HG03066 (cell line): ENCODE results near the gene NPAS3.

Experiments
- ATAC-seq: cut with Tn5 transposase; IDR thresholded peaks from one replicate; pipeline ENCODE4 v1.9.1; 2021; ENCODE audit warnings: low read depth; ENCODE audit not compliant: unreplicated experiment

Gene NPAS3

DNA sequence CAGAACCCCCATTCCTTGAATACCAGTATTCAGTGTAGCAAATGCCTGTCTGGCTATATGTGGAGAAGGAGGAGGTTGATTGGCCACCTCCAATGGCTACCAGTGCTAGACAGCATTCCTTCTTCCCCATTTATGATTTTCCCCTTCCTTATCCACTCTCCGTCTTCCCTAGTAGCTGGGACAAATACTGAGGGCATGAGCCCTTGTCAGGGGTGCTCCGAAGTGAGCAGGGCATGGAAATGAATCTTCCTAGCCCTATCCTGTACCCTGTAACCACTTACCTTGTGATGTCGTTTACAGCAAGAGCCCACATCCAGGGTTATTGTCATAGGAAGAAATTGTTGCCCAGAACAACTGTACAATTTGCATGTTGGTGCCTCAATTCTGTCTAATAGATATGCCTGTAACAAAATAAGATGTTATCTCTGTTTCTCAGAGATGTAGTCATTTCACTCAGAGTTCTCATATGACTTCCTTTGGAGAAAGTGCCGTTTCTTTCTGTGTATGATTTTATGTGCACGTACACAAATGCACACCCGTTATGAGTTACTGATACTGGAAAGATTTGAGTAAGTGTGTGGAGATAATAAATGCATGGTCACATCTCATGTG is 588.5 kb downstream of the NPAS3 start:
- no peak for ATAC-seq

DNA sequence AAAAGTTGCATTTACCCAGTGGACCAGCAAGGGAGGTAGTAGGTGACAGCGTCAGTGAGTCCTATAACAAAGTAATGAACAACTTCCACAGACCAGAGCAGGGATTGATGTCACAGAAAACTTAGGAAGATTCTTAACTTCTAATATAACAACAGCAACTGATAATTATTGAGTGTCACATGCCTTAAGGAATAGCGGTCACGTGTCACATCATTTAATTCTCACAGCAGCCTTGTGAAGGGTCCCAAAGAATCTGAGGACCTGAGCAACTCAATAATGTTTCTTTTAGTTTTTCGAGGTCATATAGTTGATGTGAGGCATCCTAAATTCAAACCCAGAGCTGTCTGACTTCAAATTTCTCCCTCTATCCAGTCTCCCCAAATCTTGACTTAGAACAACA is 590.0 kb downstream of the NPAS3 start:
- ATAC-seq: no peak

DNA sequence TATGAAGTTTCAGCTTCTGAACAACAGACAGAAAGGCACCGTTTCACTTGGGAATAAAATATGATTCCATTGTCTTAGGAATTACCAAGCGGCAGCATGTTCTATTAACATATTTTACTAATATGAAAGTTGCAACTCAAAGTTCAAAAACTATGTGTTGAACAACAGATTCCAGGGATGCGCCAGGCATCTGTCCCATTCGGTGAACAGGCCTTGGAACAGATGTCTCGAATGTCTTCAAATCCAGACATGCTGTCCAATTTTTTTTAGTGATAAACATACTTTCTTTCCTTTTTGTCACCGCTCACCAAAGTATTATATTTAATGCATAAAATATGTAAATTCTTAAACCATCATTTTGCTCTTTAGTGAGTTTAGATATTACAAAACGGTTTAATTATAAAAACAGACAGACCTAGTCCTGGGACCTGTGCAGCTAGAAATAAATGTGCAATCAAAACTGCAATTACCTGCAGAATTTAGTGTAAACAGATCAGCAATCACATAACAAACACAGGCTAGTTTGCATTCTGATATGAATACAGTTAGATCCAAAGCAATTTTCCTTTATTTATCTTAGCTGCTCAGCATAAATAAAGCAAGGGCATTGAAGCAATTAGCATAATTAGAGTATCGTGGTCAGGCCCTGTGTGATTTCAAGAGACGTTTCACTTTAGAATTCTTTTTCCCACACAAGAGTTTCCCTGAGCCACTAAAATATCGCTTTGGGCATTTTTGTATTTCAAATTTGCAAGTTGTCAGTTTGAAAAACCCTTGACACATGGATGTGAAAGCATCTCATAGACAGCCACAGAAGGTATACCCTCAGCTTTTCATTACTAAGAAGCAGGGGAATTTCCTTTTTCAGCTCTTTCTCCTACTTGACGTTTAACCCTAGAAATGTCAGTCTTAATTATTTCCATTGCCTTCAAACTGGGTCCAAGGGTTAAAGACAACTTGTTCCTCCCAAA is 591.4 kb downstream of the NPAS3 start:
- no peak for ATAC-seq

DNA sequence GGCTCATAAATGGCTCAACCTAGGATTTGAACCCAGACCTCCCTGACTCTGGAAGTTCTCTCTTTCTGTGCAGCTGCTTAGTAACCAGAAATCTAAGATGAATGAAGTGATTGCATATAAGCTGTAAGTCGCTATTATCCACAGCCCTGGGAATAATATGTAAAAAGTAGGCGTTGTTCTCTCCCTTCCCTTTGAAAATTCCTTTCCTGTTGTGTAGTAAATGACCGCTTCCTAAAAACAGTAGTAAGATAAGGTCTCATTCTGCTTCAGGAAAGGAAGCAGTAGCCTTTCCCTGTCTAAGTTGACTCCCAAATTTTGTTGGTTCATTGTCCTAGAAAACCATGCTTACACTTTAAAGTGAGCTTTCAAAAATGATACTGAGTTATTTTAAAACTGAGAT is 593.9 kb downstream of the NPAS3 start:
- ATAC-seq: no peak

DNA sequence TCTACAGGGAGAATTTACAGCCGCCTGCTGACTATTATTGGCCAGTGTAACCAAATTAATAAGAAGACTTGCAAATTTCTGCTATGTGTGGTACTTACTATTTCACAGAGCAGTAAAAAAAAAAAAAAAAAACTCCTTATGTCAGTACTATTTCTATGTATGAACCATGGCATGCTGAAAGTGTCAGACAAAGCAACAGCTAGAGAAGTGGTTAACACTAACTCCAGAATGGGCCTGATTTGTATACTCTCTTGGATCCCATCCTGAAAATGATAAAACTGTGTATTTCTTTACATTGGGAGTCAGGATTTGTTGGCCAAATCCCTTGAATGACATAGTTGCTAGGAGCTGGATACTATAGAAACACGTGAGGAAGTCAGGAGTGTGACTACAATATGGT is 595.4 kb downstream of the NPAS3 start:
- ATAC-seq: no peak

DNA sequence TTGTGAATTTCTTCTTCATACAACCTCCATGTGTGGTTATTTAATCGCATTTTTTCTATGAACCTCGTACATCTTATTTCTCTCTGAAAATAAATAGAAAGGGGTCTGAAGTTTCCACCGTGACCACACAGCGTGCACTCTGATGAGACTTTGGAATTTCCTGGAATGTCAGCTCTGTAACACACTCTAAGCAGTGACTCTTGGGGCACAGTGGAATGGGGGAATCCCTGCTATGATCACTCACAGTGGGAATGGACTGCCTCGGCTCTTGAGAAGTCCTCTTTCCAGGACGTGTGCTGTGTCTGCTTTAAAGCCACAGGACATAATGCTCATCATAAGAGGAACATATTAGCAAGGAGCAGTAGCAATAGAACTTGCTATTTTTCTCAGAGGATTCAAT is 596.0 kb downstream of the NPAS3 start:
- ATAC-seq: no peak

DNA sequence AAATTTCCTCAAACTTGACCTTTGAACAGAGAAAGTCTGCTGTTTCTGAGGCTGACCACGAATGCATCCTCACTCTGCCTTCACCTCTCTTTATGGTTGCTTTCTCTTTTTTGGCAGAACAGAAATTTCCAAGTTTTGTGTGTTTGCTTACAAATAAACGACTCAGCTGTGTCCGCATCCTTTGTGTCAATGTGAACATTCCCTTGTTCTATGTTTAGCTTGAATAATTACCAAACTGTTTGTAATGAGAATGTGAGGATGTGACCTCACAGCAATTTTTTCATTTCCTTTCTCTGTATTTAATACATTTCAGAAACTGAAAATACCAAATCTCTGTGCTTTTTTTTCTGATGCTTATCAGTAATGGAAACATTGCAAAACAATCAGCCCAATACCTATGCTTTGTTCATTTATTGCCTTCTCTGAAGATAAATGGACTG is 601.3 kb downstream of the NPAS3 start:
- ATAC-seq: no peak

DNA sequence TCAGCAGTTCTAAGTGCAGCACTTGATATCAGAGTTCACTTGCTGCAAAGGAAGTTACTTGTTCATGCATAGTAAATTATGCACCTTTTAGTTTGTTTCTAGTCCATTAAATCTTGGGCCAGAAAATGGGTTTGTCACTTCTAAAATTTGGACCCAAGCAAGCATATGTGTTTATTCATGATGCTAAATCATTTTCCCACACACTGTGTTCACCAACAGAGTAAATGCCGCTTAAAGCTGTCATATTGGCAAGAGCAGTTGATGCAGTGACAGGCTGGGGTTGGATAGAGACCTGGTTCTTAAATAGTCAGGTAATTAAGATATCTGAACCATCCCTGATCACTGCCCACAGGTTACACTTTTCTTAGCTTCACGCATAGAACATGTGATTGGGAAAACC is 602.5 kb downstream of the NPAS3 start:
- ATAC-seq: no peak

DNA sequence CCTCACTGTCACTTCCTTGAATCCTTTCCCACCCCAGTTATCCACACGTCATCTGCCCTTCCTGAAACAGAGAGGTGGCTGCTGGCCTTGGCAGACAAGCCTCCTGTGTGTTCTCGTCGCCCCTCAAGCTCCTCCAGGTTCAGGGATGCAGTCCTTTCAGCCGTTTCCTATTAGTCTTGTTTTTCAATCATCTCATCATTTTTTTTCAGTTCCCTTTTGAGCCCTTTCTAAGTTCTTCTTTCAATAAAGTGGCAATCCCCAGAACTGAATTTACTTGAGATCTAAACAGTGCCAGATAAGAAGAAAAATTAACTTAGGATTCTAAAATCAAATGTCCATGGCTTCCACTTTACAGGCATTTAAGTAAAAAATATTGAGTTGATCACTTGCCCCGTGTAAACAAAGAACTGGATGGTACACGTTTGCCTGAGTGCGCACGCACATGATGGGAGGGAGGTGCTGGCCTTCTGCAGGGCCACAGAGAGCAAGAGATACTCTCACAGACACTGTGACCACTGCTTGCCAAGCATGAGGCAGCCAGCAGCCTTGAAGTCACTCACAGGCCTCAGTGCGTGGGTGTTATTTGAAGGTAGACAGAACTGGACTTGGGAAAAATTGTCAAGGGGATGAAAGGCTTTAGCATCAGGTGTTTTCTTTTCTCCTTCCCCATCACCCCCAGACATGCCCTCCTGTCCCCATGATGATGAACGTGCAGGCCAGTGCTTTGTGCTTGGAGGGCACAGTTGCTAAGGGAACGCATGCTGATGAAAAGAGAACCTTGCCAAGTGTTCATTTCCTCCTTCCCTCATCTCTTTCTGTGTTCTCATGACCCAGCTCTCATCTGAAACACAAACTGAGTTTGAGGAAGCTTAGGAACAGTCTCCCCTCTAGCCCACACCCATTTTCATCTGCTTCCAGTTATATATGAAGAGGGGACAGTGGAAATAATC is 603.9 kb downstream of the NPAS3 start:
- no peak for ATAC-seq

DNA sequence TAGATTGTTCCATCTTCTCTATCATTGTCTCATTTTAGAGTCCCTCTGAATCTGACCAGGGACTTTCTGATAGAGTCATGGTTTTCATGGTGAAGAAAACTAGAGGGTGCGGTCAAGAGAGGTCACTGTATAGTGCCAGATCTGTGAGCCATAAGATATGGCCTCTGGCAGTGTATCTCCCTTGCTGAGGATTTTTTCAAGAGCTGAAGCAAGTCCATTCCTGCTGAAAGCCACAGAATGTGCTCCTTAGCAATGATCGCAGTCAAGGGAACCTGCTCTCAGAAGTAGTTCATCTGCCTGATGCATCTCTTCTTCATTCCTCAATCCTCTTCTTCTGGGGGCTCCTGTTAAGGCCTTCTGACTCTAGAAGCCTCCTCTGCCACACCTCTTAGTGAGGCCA is 607.0 kb downstream of the NPAS3 start:
- no peak for ATAC-seq

DNA sequence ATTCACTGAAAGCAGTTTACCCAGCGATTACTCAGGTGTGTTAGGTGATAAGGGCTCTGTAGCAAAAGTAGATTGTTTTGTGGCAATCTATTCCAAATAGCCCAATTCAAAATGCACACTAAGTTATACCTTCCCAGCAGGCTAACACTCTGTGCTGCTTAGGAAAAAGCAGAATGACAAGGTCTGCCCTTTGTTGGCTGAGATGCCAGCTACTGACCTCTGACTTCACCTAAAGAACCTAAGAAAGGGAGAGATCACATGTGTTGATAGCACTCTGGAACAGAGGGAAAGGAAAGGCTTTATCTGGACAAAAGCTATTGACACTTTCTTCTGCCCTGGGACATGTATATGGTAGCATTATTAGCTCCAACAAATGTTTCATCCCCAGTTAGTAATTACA is 609.9 kb downstream of the NPAS3 start:
- no peak for ATAC-seq

DNA sequence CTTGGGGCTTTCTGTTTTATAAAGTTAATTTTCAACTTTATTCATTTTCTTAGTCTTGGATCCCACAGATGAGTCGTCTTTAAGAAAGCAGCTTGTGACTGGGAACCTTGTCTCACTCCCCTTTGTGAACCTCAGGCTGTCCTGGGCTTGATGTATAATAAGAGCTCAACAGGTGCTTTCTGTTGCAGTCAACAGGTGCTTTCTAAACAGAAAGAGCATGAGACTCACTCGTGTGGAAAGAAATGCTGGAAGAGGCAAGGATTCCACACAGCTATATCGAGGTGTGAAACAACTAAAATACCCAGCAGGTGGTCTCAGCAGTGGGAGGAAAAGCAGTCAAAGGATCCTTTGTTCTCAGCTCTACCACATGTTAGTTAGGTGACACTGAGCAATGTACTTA is 613.3 kb downstream of the NPAS3 start:
- ATAC-seq: no peak

DNA sequence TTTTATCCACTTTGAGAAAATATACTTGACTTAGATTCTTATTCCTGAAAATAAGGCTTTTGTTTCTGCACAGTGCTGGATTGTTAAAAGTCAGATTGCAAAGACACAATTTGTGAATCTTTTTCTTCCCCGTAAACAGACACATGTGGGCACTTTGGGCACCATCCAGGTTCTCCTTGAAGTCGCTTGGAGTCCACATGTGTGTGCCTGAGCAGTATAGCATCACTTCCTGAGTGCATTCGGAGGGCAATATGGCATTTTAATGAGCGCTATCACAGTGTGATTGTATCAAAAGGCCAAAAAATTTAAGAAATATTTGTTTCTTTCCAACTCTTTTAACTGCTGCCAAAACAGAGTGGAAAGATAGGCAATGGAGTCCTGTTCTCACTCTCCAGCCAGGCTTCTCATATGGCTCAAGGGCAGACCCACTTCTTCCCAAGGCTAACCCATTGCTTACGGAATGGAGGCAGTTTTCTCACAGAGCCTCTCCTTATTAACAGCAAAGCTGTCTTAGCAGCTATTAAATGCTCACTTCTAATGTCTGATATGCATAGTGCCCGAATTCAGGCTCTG is 615.1 kb downstream of the NPAS3 start:
- no peak for ATAC-seq

DNA sequence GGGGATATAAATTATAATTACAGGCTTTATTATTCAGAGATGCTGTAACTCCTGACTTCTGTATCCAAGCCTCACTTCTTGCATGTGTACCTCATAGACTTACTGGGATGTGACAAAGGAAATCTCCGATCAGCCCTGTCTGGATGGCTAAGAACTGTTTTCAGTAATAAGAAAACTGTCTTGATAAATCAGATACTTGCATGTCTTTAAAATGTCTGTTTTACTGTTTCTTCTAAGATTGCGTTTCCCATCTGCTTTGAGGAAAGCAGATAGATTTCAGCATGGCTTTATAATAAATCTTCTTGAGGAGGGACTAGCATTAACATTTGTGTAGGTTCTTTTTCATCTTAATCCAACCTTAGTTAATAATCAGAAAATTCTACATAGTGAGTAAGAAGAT is 616.3 kb downstream of the NPAS3 start:
- no peak for ATAC-seq

DNA sequence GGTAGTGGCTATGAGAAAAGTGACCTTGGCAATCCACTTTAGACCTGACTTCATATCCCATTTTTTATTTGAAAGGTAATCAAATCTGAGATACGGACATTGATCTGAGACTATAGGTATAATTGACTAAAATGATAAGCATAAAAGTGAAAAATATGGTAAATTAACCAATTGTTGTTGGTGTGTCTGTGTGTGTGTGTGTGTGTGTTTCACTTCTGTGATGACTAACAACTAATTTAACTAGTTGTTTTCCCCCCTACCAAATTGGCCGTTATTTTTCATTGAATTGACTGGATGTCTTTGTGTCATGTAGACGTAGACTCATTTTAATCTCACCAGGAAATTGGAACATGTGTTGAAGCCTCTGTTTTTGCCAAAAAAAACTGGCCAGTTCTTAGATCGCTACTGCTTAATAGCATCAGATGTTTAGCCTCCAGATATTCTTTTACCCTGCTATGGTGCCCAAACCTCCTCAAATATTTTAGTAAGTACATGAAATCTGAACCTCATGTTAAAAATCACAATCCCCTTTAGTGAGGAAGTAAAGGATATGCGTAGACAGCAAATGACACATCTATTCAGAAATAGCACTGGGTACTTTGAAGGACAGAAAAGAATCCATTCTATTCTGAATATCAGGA is 617.2 kb downstream of the NPAS3 start:
- no peak for ATAC-seq

DNA sequence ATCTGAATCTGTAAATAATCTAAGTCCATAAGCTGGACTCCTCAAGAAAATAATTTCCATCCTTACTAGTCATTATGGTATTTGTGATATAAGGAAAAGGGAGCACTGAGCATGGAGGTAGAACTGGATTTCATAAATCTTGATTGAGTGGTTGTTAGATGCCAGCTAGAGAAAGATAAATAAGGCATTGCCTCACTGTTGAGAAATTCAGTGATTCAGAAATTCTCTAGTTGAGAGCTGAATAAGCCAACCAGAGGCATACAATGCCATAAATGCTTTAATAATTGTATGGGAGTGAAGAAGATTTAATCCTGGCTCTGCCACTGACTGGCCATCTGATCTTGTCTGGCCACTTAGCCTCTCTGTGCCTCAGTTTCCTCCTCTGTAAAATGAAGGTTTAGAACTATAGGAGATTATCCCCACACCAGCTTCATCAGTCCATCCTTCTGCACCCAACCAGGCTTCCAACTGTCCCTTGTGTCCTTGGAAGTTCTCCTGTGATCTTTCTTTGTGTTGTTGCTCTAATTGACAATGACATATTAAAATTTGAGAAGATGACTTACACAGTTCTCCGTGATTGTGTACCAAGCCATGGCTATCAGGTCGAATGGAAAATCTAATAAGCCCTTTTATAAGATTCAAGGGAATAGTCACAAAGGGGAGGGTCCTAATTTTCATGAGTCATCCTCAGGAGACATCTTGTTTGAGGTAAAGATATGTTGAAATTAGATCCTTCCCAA is 617.9 kb downstream of the NPAS3 start:
- ATAC-seq: no peak

DNA sequence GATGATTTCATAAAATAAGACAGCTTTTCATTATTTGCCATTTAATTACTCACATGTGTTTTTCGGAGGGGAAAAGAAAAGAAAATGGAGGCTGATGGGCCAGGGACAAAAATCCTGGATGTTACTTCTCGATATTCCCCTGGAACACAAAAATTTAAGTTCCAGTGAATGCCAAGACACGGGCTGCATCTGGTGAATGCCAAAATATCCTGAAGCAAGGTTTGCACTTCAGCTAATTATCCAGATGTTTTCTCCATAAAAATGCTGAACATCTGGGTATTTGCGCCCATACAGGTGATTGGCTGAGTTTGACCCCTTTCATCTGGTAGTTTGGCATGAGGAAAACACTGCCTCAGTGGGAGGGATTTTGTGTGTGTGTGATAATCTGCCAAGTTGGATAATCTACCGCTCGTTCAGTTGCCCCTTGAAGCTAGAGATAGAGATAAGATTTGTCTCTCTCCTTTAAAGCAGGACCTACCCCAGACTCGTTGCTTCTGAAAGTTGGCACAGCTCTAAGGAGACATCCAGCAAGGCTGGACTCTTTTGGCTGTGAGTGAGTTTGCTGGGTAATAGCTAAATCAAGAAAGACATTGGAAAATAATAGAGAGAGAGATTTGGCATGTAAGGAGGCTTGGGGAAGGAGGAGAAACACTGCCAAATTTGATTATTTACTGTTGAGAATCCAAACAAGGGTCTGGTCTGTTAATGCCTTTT is 622.2 kb downstream of the NPAS3 start:
- ATAC-seq: no peak

DNA sequence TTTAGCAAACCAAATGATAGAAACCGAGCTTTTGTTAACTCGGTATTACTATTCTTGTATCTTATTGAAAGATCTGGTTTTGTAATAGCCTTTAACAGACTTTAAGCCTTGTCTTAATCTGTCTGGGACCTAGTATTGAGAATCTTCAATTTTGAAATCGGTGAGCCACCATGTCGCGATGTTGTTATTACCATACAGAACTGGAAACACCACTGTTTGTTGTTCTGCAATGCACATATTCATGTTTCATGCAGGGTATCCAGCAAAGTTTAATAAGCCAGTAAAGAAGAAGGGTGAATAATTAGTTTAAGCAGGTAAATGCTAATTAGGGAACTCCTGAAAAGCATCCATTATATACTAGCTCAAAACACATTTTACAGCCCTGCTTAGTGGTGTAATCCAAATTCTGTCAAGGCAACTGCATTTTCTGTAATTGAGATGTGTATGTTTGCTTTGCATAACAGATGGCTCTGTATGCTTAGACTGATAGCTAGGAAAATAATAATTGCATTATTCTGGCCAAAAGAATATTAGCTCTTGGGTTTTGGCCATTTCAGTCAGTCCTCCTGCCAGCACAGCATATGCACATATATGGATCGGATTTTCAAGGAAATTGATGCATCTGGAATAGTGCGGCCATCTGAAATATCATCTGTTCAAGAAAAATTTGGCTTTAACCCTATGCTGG is 623.0 kb downstream of the NPAS3 start:
- no peak for ATAC-seq
